HepG2 (cell line): ENCODE measurements around the gene ERLIN1. TPM values are rescaled to one million over a fixed set of nuclear protein-coding genes. Genes with fewer than 3 reads are reported as not detected.

ENCODE experiments used
- ATAC-seq: fragments of 200-7000 bp; cut with Tn5 transposase; 3 replicates; pipeline ENCODE4 v1.9.1; 2020; ENCODE audit warnings: mild to moderate bottlenecking, moderate library complexity
- BruUV-seq: library from RNA; stranded (reverse); fragments of 400-500 nt; replicated peaks from 2 replicates; lab custom pipeline; 2021; lab: Mats Ljungman, UMichigan
- CTCF ChIA-PET: fragments of 300-600 bp; formaldehyde crosslinking; extraction: SDS; loops from one replicate; lab custom pipeline; 2021; ENCODE audit warnings: low total read pairs, inconsistent platforms, low intra/inter-chr PET ratio; lab: Yijun Ruan, JAX
- POLR2A ChIA-PET: fragments of 350-600 bp; sonication (Branson Sonifier 250); formaldehyde crosslinking; loops from one replicate; lab custom pipeline; 2020; ENCODE audit warnings: antibody characterized with exemption, inconsistent platforms; lab: Yijun Ruan, JAX
- DNase-seq: peaks from one replicate; pipeline ENCODE4 v3.0.0-alpha.2; 2015; ENCODE audit warnings: low spot score
- FAIRE-seq: peaks from 3 replicates; lab custom pipeline; 2011; peaks lifted over from hg19 to GRCh38; lab: Jason Lieb, UNC
- H2AFZ ChIP-seq: one replicate; pipeline ENCODE4 v1.6.1; 2011; ENCODE audit warnings: low read length, inconsistent platforms
- H3K27ac ChIP-seq: fragments of 300-600 bp; 3 replicates; pipeline ENCODE4 v1.8.0; 2011; ENCODE audit warnings: mixed run types, mild to moderate bottlenecking, mixed read lengths, low read length, inconsistent platforms; ENCODE audit not compliant: insufficient read depth; ENCODE audit errors: extremely low read length
- H3K27me3 ChIP-seq, 2 experiments: fragments of 200-600 bp in 1 of 2; 2 replicates in 1 of 2; 3 replicates in 1 of 2; pipeline versions ENCODE4 v1.6.0 to v1.8.0; 2011; ENCODE audit warnings: low read length in 2 of 2, mild to moderate bottlenecking in 2 of 2, moderate library complexity in 2 of 2, inconsistent platforms in 1 of 2; ENCODE audit not compliant: insufficient read depth in 2 of 2, control insufficient read depth in 1 of 2
- H3K36me3 ChIP-seq, 2 experiments: fragments of 200-600 bp in 1 of 2; replicated peaks in 1 of 2; 2 replicates in 1 of 2; 3 replicates in 1 of 2; pipeline versions ENCODE4 v1.5.1 to v1.8.0; 2011; ENCODE audit warnings: low read length in 2 of 2, inconsistent platforms in 1 of 2; ENCODE audit not compliant: insufficient read depth in 2 of 2, control insufficient read depth in 1 of 2
- H3K4me1 ChIP-seq: 2 replicates; pipeline ENCODE4 v1.5.1; 2012; ENCODE audit warnings: low read length, inconsistent platforms; ENCODE audit not compliant: insufficient read depth
- H3K4me2 ChIP-seq: 2 replicates; pipeline ENCODE4 v1.6.0; 2011; ENCODE audit warnings: low read depth, low read length, inconsistent platforms
- H3K4me3 ChIP-seq, 3 experiments: fragments of 200-600 bp in 1 of 3; sonication (generic), shearing (Covaris generic) in 1 of 3; replicated peaks in 1 of 3; 2 replicates each; pipeline ENCODE4 v1.5.1; 2011 to 2016; ENCODE audit warnings: low read length in 3 of 3, inconsistent platforms in 2 of 3, low read depth in 2 of 3, mild to moderate bottlenecking in 2 of 3, control low read depth in 1 of 3, mixed read lengths in 1 of 3; ENCODE audit not compliant: insufficient read depth in 1 of 3
- H3K79me2 ChIP-seq: one replicate; pipeline ENCODE4 v1.6.1; 2011; ENCODE audit warnings: low read length, inconsistent platforms; ENCODE audit not compliant: insufficient read depth
- H3K9ac ChIP-seq: 2 replicates; pipeline ENCODE4 v1.6.0; 2011; ENCODE audit warnings: mild to moderate bottlenecking, low read depth, low read length, inconsistent platforms; ENCODE audit not compliant: insufficient read depth
- H3K9me3 ChIP-seq: 2 replicates; pipeline ENCODE4 v1.5.1; 2012; ENCODE audit warnings: mild to moderate bottlenecking, low read length
- H4K20me1 ChIP-seq: 2 replicates; pipeline ENCODE4 v1.6.0; 2011; ENCODE audit warnings: inconsistent platforms, mild to moderate bottlenecking, low read length, moderate library complexity; ENCODE audit not compliant: insufficient read depth
- ATF5 ChIP-seq: sonication (generic); formaldehyde crosslinking; IDR thresholded peaks from 2 replicates; pipeline ENCODE4 v1.4.0; 2020; ENCODE audit warnings: mild to moderate bottlenecking, low read depth, missing genetic modification reagents
- CENPX ChIP-seq: sonication (generic); formaldehyde crosslinking; IDR thresholded peaks from 2 replicates; pipeline ENCODE4 v1.9.0; 2021; ENCODE audit warnings: mild to moderate bottlenecking, missing genetic modification reagents, moderate library complexity
- CREM ChIP-seq, 2 experiments: sonication (generic) in 1 of 2; formaldehyde crosslinking in 1 of 2; IDR thresholded peaks; 2 replicates each; pipeline versions ENCODE4 v1.4.0 to v1.6.1; 2016 to 2020; ENCODE audit warnings: antibody characterized with exemption in 1 of 2, mild to moderate bottlenecking in 1 of 2, missing genetic modification reagents in 1 of 2
- JUNB ChIP-seq: sonication (generic); formaldehyde crosslinking; IDR thresholded peaks from 2 replicates; pipeline ENCODE4 v1.8.0; 2022; ENCODE audit warnings: missing genetic modification reagents, mild to moderate bottlenecking, borderline replicate concordance
- KDM5B ChIP-seq: sonication (generic); formaldehyde crosslinking; IDR thresholded peaks from 2 replicates; pipeline ENCODE4 v1.4.0; 2020; ENCODE audit warnings: missing genetic modification reagents, mild to moderate bottlenecking, borderline replicate concordance
- MBNL3 ChIP-seq: fragments of 250-450 bp; sonication (Bioruptor Pico); conservative IDR thresholded peaks from 2 replicates; pipeline ENCODE4 v1.8.0; 2022; ENCODE audit warnings: mild to moderate bottlenecking, inconsistent platforms
- TRIM22 ChIP-seq: fragments of 450-650 bp; IDR thresholded peaks from 2 replicates; pipeline ENCODE4 v1.6.1; 2017
- ZFP62 ChIP-seq: sonication (generic); formaldehyde crosslinking; IDR thresholded peaks from 2 replicates; pipeline ENCODE4 v1.4.0; 2020; ENCODE audit warnings: missing genetic modification reagents
- WGBS: methylation state at CpG from one replicate; pipeline ENCODE4 v1.1.6; 2017; ENCODE audit warnings: low lambda C conversion rate; 5-methylcytosine and 5-hydroxymethylcytosine counted together
- in situ Hi-C: cut with HindIII; loops from 2 replicates; pipeline ENCODE4 v1.10.0; 2017; ENCODE audit warnings: low pct_unique_long_range_greater_than_20kb; ENCODE audit not compliant: extremely low pct_ligation_motif_present
- intact Hi-C: fragments of 100-400 bp; cut with micrococcal nuclease; formaldehyde crosslinking; loops from one replicate; pipeline ENCODE4 v1.10.0; 2022; ENCODE audit not compliant: unreplicated experiment
- polyA plus RNA-seq, 8 experiments: library from polyadenylated mRNA; depleted of rRNA in 3 of 8; stranded (reverse) in 7 of 8; unstranded in 1 of 8; fragments of >200 nt; fragmentation: Illumina TruSeq in 4 of 8; extraction: Trizol in 4 of 8; gene quantifications; 2 replicates each; pipeline versions ENCODE4 v1.2.1 to v1.2.3, GENCODE V29; 2011 to 2016; ENCODE audit warnings: low read depth in 4 of 8, missing spikeins in 1 of 8, mixed read lengths in 1 of 8; ENCODE audit not compliant: insufficient read depth in 1 of 8
- total RNA-seq, 5 experiments: library from RNA; depleted of rRNA; stranded (reverse); fragments of >200 nt; fragmentation: Illumina TruSeq; extraction: Trizol; gene quantifications; 2 replicates each; pipeline ENCODE4 v1.2.3, GENCODE V29; 2016; ENCODE audit warnings: low read depth in 1 of 5
- TF ChIP-seq, protein P1 (sequence below): sonication (generic); formaldehyde crosslinking; IDR thresholded peaks from 2 replicates; pipeline ENCODE4 v1.4.0; 2020; ENCODE audit warnings: mild to moderate bottlenecking, missing genetic modification reagents
- TF ChIP-seq, protein P2 (sequence below): sonication (generic); formaldehyde crosslinking; IDR thresholded peaks from 2 replicates; pipeline ENCODE4 v1.5.1; 2020; ENCODE audit warnings: mild to moderate bottlenecking, moderate library complexity, missing genetic modification reagents

Gene ERLIN1
- total and polyA plus RNA-seq, 2 of the 13 experiments (the other 11 are each of a cell fraction or from before 2014, with no cell fraction given) = 56.8 to 69.3 TPM

- intact Hi-C loops (no loop called here), in situ Hi-C loops (no loop called here)
- Histone ChIP-seq H3K27ac (no peak overlapping the region), H3K9ac (no peak overlapping the region), H3K27me3 (no peaks in the 10 kb centered on the region), H3K4me3 (no peak overlapping the region), H2AFZ (no peak overlapping the region), H3K79me2 (peaks cover 9% of the 10 kb centered on the region), H3K36me3 (peaks cover 14 to 55% of the 10 kb centered on the region in 2 experiments), H3K9me3 (no peaks in the 10 kb centered on the region), H4K20me1 (no peaks in the 10 kb centered on the region), H3K4me2 (no peak overlapping the region), H3K4me1 (peaks cover 16% of the 10 kb centered on the region)
- no TSS peak for BruUV-seq
- WGBS = 95% methylated on average over 1 of the region's 1 CpG
- CTCF ChIA-PET = no interaction called here
- POLR2A ChIA-PET = no interaction called here
- no peak for FAIRE-seq
- no peak for DNase-seq
- TF ChIP-seq KDM5B = no peak
- no peak for TF ChIP-seq MBNL3
- no peak for TF ChIP-seq TRIM22
- TF ChIP-seq ATF5 = no peak
- TF ChIP-seq, all 625 proteins: peak for 0
- ATAC-seq = no peak
Observed at GRCh38 chr10:100172349-100172748, 13.5 kb downstream of the ERLIN1 start.

- BruUV-seq = no TSS peak
- in situ Hi-C loops = no loop called here
- Histone ChIP-seq H3K4me3 (no peak overlapping the region), H3K79me2 (peaks cover 5% of the 10 kb centered on the region), H3K27ac (no peak overlapping the region), H3K36me3 (peaks cover 6 to 26% of the 10 kb centered on the region in 2 experiments), H3K4me1 (peaks cover 38% of the 10 kb centered on the region), H3K4me2 (no peak overlapping the region), H2AFZ (no peak overlapping the region), H4K20me1 (peaks cover 3% of the 10 kb centered on the region; the same call in 1 of the 2 replicates), H3K9ac (no peak overlapping the region), H3K9me3 (no peaks in the 10 kb centered on the region), H3K27me3 (no peaks in the 10 kb centered on the region)
- no peak for TF ChIP-seq ZFP62
- TF ChIP-seq CENPX (CRISPR knock-in tag) = no peak
- TF ChIP-seq, protein P1, sequence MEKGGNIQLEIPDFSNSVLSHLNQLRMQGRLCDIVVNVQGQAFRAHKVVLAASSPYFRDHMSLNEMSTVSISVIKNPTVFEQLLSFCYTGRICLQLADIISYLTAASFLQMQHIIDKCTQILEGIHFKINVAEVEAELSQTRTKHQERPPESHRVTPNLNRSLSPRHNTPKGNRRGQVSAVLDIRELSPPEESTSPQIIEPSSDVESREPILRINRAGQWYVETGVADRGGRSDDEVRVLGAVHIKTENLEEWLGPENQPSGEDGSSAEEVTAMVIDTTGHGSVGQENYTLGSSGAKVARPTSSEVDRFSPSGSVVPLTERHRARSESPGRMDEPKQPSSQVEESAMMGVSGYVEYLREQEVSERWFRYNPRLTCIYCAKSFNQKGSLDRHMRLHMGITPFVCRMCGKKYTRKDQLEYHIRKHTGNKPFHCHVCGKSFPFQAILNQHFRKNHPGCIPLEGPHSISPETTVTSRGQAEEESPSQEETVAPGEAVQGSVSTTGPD (CRISPR knock-in tag) = no peak
- TF ChIP-seq, protein P2, sequence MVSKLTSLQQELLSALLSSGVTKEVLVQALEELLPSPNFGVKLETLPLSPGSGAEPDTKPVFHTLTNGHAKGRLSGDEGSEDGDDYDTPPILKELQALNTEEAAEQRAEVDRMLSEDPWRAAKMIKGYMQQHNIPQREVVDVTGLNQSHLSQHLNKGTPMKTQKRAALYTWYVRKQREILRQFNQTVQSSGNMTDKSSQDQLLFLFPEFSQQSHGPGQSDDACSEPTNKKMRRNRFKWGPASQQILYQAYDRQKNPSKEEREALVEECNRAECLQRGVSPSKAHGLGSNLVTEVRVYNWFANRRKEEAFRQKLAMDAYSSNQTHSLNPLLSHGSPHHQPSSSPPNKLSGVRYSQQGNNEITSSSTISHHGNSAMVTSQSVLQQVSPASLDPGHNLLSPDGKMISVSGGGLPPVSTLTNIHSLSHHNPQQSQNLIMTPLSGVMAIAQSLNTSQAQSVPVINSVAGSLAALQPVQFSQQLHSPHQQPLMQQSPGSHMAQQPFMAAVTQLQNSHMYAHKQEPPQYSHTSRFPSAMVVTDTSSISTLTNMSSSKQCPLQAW (CRISPR knock-in tag) = no peak
- TF ChIP-seq CREM (IDR thresholded peaks at IDR 0.05) = no peak
- TF ChIP-seq CREM (CRISPR knock-in tag; IDR thresholded peaks at IDR 0.05) = no peak
- TF ChIP-seq JUNB (CRISPR knock-in tag) = no peak
- ATAC-seq = no peak
- intact Hi-C loops = no loop called here
- FAIRE-seq = no peak
- WGBS = 98% methylated on average over 1 of the region's 1 CpG
- POLR2A ChIA-PET = no interaction called here
- no peak for DNase-seq
- CTCF ChIA-PET = no interaction called here
Observed at GRCh38 chr10:100168313-100168643, 17.6 kb downstream of the ERLIN1 start.
